ENCODE results near the gene COL19A1.
A peak's percentile ranks its signal among the peaks of the same experiment; 100 is the strongest.
"Not testable (repeated sequence)": the region's sequence is repeated elsewhere in the genome, so short reads cannot be mapped to it uniquely, and the experiment has no call there.

The COL19A1 gene

DNA sequence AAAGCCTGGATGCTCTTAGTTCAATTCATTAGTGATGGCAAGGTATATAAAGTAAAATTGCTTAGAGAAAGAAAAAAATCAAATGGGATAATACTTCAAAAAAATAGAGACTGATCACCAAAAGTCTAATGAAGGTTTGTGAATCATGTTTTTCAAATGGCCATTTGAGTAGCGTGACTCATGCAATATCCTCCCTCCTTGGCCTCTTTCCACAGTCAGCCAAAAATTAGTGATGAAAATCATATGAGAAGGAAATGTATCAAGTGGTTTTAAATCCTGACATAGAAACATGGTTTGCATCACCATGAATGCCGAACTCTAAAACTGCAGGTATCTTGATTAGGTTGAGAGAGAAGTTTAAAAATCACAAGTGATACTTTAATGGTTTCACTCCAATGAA is 1.2 kb upstream of the COL19A1 start:
- FAIRE-seq (no peak), DNase-seq (ENCODE audit: insufficient read length, low spot score) (no peak)

DNA sequence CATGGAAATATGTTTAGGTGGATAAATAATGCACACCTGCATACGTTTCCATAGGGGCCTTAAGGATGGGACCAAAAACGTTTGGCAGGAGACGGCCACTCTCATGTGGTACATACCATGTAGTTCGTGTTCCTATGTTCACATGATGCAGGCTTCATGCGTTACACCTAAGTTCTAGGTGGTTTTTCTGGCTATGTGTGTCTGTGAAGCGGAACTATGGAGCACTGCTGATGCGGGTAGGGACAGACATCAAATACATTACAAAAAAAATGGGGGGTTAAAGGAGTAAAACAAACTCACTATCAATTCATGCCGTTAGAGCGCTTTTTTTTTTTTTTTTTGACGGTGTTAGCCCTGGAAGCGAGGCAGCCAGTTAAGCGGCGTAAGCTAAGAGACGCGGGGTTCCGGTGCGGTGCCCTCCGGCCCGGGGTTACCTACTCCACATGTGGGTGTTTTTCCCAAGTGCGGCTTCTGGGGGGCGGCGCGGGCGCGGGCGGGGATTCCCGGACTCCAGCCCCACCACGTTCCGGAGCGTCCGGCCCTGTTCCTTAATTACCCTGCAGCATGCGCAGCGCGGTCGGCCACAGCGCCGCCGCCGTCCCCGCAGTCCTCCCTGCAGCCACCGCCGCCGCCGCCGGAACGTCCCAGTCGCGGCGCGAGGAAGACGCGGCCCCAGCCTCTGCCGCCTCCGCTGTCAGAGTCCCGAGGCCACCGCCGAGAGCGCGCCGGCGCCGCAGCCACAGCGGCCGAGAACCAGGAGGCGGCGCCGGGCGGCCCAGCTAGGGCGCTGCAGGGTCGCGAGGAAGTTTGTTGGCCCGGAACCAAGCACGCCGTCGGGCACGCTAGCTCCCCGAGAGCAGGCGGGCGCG is 648 bp downstream of the COL19A1 start:
- DNase-seq (ENCODE audit: insufficient read length, low spot score) (peak; percentile 32), FAIRE-seq (no peak)

DNA sequence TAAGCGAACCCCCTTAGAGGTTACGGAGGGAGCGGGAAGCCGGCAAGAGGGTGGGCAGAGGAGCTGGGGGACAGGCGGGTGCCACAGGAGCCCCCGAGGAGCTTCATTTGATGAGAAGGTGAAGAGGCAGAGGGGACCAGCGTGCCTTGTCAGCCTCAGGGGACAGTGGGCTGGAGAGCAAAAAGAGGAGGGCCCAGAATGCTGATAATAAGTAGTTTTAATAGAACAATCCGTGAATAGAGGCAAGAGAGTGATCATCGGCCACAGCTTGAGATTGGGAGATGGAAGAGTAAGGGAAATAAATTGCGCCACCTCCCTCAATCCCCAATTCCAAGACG is 1.3 kb downstream of the COL19A1 start:
- no peak for DNase-seq (ENCODE audit: insufficient read length, low spot score)
- FAIRE-seq, result no peak

DNA sequence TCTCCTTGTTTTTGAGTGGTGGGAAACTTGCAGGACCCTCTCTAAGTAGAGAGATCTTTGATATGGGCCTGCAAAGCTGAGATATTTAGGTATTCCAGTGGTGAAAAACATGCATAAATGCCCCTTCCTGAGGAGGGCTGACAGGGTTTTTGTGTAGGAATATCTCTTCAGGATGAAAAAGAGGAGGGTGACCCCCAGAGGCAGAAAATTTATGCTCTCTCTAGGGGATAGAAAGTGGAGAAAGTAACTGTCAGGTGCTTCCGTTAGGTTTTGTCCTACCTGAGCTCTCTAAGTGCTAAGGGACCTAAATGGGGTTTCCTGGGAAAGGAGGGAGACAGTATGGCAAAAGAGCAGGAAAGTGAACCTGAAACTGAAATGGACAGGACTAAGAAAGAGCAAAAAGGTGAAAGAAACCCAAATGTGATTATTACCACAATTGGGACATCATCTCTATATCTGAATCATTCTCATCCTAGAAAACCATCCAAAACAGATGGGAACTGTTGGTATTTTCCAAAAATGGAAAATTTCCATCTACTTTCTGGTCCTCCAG is 2.0 kb downstream of the COL19A1 start:
- FAIRE-seq, result no peak
- no peak for DNase-seq (ENCODE audit: insufficient read length, low spot score)

DNA sequence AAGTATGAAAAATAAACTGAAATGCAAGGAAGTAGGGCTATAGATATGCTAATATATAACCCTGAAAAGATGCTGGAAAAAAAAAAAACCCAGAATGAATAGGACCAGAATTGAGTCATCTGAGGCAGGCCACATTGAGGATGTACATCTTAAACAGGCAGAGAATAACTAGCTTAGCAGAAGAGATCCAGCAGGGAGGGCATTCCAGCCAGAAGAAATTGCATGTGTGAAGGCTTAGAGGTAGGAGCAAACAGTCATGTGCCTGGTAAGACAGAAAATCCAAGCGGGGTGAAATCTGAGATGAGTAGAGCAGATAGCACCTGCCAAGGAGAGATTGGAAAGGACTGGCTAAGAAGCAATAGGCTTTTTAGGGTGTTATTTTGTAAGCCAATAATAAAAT is 2.6 kb downstream of the COL19A1 start:
- FAIRE-seq (no peak), DNase-seq (ENCODE audit: insufficient read length, low spot score) (no peak)

DNA sequence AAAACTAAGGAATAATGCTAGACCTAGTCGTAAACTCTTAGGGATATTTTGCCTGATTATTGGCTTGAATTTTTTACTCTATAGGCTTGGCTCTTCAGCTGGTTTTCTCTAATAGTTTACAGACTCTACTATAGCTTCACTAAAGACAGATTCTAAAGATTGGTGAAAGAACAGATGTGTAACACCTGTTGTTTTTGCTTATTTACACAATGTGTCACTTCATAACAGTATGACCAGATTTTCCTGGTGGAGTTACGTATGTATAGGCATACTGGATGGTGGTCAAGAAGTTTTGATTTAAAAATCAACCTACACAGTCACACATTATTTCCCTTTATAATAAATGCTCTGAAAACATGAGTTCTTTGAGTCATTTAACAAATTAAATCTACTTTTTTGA is 4.8 kb downstream of the COL19A1 start:
- no peak for FAIRE-seq
- DNase-seq (ENCODE audit: insufficient read length, low spot score), result no peak

DNA sequence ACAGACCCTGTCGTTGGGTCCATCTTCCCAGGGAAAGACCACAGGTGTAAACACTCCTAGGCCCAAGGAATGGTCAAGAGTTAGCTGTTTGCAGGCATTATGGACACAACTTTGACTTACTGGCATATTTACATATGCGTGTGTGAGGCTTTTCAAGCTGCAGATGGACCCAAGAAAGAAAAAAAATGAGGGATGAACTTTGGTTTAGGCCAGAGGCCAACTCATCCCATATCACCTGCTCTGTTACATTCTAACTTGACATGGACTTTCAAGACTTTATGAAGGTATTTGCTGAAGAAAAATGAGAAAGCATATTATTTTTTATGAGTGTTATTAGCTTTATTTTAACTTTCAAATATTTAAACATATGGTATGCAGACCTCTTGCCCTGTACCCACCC is 6.9 kb downstream of the COL19A1 start:
- no peak for DNase-seq (ENCODE audit: insufficient read length, low spot score)
- no peak for FAIRE-seq

DNA sequence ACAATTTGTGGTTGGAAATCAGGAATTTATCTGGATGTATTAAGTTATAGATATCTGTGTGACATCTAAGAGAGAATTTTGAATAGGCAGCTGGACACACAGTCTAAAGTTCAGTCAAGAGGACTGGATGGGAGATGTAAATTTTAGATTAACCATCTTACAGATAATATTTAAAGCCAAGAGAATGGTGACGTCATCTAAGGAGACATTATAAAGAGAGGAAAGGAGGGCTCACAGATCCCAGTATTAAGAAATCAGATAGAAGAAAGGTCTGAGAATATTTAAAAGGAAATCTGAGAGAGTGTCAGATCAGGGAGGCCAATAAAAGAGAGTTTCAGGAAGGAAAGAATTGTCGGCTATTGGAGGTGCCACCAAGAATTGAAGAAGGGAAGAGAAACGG is 9.4 kb downstream of the COL19A1 start:
- DNase-seq (ENCODE audit: insufficient read length, low spot score) (no peak), FAIRE-seq (no peak)

DNA sequence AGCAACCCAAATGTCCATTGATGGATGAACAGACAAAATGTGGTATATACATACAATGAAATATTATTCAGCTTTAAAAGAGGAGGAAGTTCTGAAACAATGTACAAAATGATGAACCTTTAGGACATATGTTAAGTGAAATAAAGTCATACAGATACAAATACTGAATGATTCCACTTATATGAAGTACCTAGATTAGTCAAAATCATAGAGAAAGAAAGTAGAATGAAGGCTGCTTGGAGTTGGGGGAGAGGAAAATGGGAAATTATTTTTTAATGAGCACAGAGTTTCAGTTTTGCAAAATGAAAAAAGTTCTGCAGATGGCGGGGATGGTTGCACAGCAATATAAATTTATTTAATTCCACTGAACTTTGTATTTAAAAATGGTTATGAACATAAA is 12.4 kb downstream of the COL19A1 start:
- DNase-seq (ENCODE audit: insufficient read length, low spot score) (no peak), FAIRE-seq (no peak)

DNA sequence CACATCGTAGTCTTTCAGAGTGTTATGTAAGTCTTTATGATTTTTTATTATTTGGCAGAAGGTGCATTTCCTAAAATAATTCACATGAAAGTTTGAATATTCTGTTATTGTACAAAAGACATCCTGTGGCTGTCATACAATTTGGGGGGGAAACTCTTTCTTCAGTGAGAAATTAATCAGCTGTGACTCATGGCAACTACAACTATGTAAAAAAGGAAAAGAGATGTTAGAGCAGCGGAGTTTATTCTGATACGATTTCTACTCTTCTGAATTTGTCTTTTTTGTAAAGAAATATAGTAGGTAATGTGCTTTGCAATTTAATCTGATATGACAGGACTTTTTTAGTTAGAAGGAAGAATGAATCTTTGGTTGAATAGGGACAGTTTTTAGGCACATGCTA is 14.2 kb downstream of the COL19A1 start:
- no peak for DNase-seq (ENCODE audit: insufficient read length, low spot score)
- no peak for FAIRE-seq

DNA sequence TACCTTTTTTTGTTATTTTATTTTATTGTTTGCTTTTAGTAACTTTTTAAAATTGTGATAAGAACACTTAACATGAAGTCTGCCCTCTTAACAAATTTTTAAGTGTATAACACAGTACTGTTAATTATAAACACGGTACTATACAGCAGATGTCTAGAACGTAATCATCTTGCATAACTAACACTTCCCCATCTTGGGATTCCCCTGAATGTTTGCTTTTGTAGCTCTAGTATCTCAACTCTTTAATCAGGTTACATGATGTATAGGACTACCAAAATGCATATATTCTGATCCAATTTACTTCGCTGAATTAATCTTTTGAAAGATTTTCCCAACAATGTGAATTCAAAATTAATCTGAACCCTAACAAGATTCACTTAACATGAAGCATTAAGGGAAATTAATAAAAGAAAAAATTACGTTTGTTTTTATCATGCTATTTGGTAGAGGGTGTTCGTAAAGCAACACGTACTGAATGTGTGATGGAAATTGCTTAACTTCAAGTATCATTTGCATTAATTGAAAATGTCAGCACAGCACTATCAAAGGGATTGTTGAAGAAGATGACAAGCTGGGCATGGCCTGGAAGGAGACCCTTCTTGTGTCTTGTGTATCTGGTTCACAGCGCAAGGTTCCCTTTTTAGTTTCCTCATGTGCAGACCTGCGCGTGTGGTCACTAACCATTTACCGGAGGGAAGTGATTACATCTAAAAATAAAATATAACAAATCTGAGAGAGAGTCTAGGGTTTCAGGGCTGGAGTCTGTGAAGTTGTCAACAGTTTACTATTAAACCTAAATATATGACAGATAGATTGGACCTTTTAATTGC is 15.2 kb downstream of the COL19A1 start:
- no peak for DNase-seq (ENCODE audit: insufficient read length, low spot score)
- no peak for FAIRE-seq

DNA sequence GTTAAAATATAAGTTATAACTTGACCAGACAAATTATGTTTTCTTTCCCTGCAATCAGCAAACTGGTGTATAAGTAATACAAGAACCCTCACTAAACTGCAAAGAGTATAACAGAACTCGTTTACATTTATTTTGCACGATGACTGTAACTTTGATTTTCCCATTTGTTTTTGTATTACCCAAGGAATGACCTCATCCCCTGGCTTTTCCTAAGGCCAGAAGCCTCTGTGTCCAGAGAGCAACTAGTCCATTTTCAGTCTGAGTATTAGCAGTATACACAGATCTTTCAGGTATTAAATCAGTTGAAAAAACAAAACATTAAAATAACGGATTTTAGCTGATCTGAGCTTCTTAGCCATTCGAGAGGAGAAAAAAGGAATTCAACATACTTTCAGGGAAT is 17.2 kb downstream of the COL19A1 start:
- DNase-seq (ENCODE audit: insufficient read length, low spot score) (no peak), FAIRE-seq (no peak)

DNA sequence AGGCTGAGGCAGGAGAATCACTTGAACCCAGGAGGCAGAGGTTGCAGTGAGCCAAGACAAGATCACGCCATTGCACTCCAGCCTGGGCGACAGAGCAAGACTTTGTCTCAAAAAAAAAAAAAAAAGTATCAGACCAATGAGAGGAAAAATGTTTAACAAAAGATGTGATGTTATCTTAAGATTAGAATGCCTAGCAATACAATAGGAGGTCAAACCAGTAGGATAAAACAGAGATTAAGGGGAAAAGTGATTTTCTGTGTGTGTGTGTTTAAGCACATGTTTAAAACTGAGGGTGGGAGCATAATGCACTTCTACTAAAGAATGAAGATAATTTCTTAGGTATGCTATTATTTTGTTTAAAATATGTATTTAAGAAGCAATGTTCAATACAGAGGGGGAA is 17.9 kb downstream of the COL19A1 start:
- no peak for DNase-seq (ENCODE audit: insufficient read length, low spot score)
- FAIRE-seq, result no peak

DNA sequence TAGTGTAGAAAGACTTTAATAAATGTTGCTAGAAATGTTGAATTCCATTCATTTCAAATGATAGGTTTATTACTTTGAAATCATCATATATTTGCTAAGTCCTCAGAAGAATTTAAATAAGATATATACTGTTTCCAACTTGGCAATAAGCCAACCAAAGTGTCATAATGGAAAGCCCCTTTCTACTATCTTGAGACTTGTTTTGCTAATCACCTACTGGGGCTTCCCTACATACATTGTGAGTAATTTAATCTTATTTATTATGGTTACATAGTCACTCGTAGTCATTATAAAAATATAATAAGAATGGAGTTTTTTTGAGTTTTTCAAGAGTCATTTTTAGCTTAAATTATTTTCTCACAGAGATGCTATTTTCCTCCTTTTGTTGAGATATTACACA is 20.7 kb downstream of the COL19A1 start:
- no peak for DNase-seq (ENCODE audit: insufficient read length, low spot score)
- FAIRE-seq, result no peak

DNA sequence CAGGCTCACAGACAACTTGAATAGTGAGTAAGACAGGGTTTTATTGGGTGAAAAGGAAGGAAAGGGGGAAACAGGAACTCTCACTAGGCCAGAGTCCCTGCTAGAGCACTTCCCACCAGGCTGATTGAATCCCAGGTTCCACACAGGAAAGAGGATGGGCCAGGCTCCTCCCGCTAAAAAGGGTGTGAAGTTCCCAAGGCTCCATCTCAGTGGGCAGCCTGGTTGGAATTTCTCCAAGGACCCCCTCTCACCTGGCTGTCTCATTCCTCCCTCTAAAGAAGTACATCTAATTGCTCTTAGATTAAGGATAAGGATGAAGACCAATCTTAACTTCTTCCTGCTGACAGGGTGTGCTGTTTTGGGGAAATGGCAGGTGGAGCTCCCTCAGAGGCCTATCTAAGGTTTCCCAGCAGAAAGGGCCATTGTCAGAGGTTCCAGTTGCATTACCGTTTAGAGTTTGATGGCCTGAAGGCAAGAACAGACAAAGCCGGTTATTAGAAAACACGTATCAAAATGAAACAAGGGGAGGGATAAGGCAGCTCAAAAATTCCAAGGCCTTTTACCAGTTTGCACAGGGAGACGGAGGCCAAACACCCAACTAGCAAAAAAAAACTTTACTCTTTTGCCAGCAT is 21.5 kb downstream of the COL19A1 start:
- FAIRE-seq (no peak), DNase-seq (ENCODE audit: insufficient read length, low spot score) (no peak)

DNA sequence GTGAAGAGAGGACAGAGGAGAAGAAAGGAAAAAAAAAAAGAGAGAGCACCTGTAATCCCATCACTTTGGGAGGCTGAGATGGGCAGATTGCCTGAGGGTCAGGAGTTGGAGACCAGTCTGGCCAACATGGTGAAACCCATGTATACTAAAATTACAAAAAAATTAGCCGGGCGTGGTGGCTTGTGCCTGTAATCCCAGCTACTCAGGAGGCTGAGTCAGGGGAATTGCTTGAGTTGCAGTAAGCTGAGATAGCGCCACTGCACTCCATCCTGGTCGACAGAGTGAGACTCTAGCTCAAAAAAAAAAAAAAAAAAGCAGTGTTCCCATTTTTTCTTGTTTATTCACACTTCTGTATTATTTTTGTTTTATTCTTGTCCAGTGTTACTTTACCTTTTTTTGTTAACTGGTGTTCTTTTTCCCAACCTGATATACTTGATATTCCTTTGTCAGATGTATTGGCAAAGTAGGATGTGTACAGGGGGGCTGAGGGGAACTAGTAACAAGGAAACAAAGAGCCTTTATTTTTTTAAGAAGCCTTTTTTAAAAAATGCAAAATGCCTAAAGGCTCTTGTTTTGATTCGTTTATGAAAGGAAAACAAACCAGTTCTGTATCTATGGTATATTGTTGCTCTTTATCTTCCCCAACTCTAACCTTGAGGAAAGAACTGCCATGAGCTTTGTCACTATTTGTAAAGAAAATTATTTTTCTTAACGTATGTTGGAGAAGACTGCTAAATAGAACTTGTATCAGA is 22.3 kb downstream of the COL19A1 start:
- FAIRE-seq (no peak), DNase-seq (ENCODE audit: insufficient read length, low spot score) (no peak)

DNA sequence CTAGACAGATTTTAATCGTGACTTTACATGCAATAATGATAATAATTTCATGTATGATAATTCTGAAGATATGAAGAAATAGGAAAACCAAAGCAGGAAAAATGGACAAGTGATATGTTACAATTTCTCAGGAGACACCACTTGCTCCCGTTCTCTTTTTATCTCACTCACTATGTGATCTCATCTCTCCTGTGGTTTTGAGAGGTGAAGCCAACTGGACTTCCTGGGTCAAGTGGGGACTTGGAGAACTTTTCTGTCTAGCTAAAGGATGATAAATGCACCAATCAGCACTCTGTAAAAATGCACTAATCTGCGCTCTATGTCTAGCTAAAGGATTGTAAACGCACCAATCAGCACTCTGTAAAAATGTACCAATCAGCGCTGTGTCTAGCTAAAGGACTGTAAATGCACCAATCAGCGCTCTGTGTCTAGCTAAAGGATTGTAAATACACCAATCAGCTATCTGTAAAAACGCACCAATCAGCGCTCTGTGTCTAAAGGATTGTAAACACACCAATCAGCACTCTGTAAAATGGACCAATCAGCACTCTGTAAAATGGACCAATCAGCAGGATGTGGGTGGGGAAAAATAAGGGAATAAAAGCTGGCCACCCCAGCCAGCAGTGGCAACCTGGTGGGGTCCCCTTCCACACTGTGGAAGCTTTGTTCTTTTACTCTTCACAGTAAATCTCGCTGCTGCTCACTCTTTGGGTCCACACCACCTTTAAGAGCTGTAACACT is 23.0 kb downstream of the COL19A1 start:
- DNase-seq (ENCODE audit: insufficient read length, low spot score); FAIRE-seq: not testable (repeated sequence)

DNA sequence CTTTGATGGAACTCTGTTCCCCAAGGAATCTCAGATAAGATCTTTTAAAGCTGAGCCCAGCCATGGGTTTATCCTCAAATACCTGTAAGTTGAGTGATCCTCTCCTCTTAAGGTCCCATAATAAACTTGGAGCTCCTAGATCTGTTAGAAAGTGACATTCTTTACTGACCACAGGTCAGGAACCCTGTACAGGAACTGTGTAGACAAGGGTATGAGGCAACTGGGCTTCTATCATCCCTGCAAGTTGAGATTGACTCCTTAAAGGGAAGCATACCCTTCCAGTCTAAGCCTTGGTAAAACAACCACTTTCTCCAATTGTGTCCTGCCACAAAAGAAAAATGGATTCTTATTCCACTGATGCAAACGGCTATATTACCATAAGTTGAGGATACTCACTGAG is 26.2 kb downstream of the COL19A1 start:
- not testable (repeated sequence) for DNase-seq (ENCODE audit: insufficient read length, low spot score); FAIRE-seq

DNA sequence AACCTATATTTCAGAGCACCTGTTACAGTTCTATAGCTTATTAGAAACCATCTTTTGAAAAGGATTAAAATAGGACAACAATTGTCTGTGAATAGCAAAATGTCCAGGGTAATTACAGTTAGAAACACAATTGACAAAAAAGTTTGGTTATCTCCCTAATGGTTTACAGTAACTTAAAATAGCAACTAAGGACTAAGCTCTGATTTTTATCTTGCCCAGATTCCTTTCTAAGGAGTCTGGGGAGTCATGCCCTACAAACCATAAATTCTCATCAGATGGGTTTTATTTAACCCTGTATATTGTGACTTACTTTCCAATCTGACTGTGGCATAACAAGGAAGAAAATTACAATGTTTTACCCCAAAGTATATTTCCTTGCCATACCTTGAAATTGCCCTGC is 26.9 kb downstream of the COL19A1 start:
- not testable (repeated sequence) for FAIRE-seq; DNase-seq (ENCODE audit: insufficient read length, low spot score)

All from HTR-8/SVneo (cell line).